GM12801 (cell line): ENCODE measurements around the gene TBC1D9.

Experiments
- TF ChIP-seq, protein P1 (sequence below): IDR thresholded peaks from one replicate; pipeline ENCODE4 v1.5.1; 2011; ENCODE audit warnings: control low read depth; ENCODE audit not compliant: insufficient read length; ENCODE audit errors: extremely low read depth

Gene TBC1D9

DNA sequence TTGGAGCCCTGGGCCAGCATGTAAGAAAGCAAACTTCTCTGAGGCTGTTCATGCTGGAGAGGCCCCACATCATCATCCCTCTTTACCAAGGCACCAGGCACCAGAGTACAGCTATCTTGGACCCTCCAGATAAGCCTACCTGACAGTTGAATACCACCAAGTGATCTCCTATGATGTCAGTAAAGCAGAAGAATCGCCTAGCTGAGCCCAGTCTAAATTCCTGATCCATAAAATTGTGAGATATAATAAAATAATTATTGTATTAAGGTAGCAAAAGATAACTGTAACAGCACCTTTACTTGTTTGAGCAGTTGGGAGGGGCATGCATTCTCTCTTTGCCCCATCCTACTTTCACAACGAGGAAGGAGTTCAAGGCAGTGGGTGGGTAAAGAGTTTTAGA, 184.6 kb downstream of the TBC1D9 start:
- TF ChIP-seq, protein P1, sequence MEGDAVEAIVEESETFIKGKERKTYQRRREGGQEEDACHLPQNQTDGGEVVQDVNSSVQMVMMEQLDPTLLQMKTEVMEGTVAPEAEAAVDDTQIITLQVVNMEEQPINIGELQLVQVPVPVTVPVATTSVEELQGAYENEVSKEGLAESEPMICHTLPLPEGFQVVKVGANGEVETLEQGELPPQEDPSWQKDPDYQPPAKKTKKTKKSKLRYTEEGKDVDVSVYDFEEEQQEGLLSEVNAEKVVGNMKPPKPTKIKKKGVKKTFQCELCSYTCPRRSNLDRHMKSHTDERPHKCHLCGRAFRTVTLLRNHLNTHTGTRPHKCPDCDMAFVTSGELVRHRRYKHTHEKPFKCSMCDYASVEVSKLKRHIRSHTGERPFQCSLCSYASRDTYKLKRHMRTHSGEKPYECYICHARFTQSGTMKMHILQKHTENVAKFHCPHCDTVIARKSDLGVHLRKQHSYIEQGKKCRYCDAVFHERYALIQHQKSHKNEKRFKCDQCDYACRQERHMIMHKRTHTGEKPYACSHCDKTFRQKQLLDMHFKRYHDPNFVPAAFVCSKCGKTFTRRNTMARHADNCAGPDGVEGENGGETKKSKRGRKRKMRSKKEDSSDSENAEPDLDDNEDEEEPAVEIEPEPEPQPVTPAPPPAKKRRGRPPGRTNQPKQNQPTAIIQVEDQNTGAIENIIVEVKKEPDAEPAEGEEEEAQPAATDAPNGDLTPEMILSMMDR = no peak
